GM23248 (cell line): Measurements from ENCODE around the gene CCNG1. TPM values are rescaled to one million over a fixed set of nuclear protein-coding genes. Genes with fewer than 3 reads are reported as not detected.
"Not testable (repeated sequence)": the region's sequence is repeated elsewhere in the genome, so short reads cannot be mapped to it uniquely, and the experiment has no call there.

Source experiments
- DNase-seq: peaks from one replicate; pipeline ENCODE4 v3.0.0-alpha.2; 2015
- H2AFZ ChIP-seq: fragments of 200-600 bp; sonication (generic); 2 replicates; pipeline ENCODE4 v1.6.1; 2016; ENCODE audit warnings: antibody characterized with exemption
- H3F3A ChIP-seq: fragments of 200-600 bp; sonication (generic); 2 replicates; pipeline ENCODE4 v1.6.1; 2016; ENCODE audit warnings: mild to moderate bottlenecking, antibody characterized with exemption, mixed run types; ENCODE audit not compliant: insufficient read depth
- H3K27ac ChIP-seq: fragments of 200-600 bp; sonication (generic); 2 replicates; pipeline ENCODE4 v1.5.1; 2016; ENCODE audit warnings: mild to moderate bottlenecking
- H3K27me3 ChIP-seq: fragments of 200-600 bp; sonication (generic); replicated peaks from 2 replicates; pipeline ENCODE4 v1.6.1; 2016; ENCODE audit warnings: mild to moderate bottlenecking; ENCODE audit not compliant: insufficient read depth
- H3K36me3 ChIP-seq: fragments of 200-600 bp; sonication (generic); 2 replicates; pipeline ENCODE4 v1.6.1; 2016; ENCODE audit warnings: low read depth, mild to moderate bottlenecking
- H3K4me1 ChIP-seq: fragments of 200-600 bp; sonication (generic); 2 replicates; pipeline ENCODE4 v1.6.1; 2016; ENCODE audit warnings: mild to moderate bottlenecking; ENCODE audit not compliant: insufficient read depth
- H3K4me2 ChIP-seq: fragments of 200-600 bp; sonication (generic); one replicate; pipeline ENCODE4 v1.6.1; 2016; ENCODE audit warnings: mild to moderate bottlenecking; ENCODE audit not compliant: unreplicated experiment
- H3K4me3 ChIP-seq: fragments of 200-600 bp; sonication (generic); 2 replicates; pipeline ENCODE4 v1.5.1; 2016; ENCODE audit warnings: mild to moderate bottlenecking
- H3K79me2 ChIP-seq: fragments of 200-600 bp; sonication (generic); 2 replicates; pipeline ENCODE4 v1.6.1; 2016; ENCODE audit warnings: mild to moderate bottlenecking; ENCODE audit not compliant: insufficient read depth
- H3K9ac ChIP-seq: fragments of 200-600 bp; sonication (generic); 2 replicates; pipeline ENCODE4 v1.6.1; 2016; ENCODE audit warnings: mild to moderate bottlenecking
- H3K9me2 ChIP-seq: fragments of 200-600 bp; sonication (generic); 2 replicates; pipeline ENCODE4 v1.6.1; 2016; ENCODE audit warnings: mixed run types, mild to moderate bottlenecking, moderate library complexity; ENCODE audit not compliant: insufficient read depth
- H3K9me3 ChIP-seq: fragments of 200-600 bp; sonication (generic); one replicate; pipeline ENCODE4 v1.6.1; 2017; ENCODE audit warnings: low read depth
- H4K20me1 ChIP-seq: fragments of 200-600 bp; sonication (generic); 2 replicates; pipeline ENCODE4 v1.6.0; 2016; ENCODE audit not compliant: insufficient read depth
- EZH2 ChIP-seq: fragments of 200-600 bp; sonication (generic); IDR thresholded peaks from 2 replicates; pipeline ENCODE4 v1.6.1; 2018; ENCODE audit warnings: antibody characterized with exemption, mild to moderate bottlenecking; ENCODE audit not compliant: insufficient read depth, poor library complexity, severe bottlenecking
- EZH2phosphoT487 ChIP-seq: fragments of 200-600 bp; sonication (generic); IDR thresholded peaks from 2 replicates; pipeline ENCODE4 v1.6.1; 2018; ENCODE audit warnings: antibody characterized with exemption, moderate library complexity, mild to moderate bottlenecking, low read depth; ENCODE audit not compliant: insufficient read depth
- WGBS, 2 experiments: methylation state at CpG; one replicate each; pipeline ENCODE4 v1.1.6; 2015 to 2017; ENCODE audit warnings: low lambda C conversion rate in 2 of 2, low coverage in 1 of 2; ENCODE audit errors: missing lambda C conversion rate in 2 of 2; 5-methylcytosine and 5-hydroxymethylcytosine counted together
- in situ Hi-C: fragments of 300-500 bp; cut with MboI; formaldehyde crosslinking; loops from 2 replicates; pipeline ENCODE4 v1.15.0; 2020
- polyA plus RNA-seq: library from polyadenylated mRNA; unstranded; fragments of >200 nt; fragmentation: Nextera tagmentation; extraction: Ambion mirVana; gene quantifications from 2 replicates; pipeline ENCODE4 v1.2.1, GENCODE V29; 2016
- total RNA-seq: library from RNA; depleted of rRNA; stranded (reverse); fragments of >200 nt; shearing (Covaris generic); gene quantifications from 2 replicates; pipeline ENCODE4 v1.2.3, GENCODE V29; 2014

The CCNG1 gene
- total and polyA plus RNA-seq, 2 experiments from 2014 or later = 101 to 166 TPM

GRCh38 chr5:163424836-163425235 is 12.6 kb upstream of the CCNG1 start:
- no peaks in the 10 kb centered on the region for H3K4me1 ChIP-seq
- H3K4me3 ChIP-seq = no peak overlapping the region
- H3K4me2 ChIP-seq = no peak overlapping the region
- DNase-seq = no peak
- no peak overlapping the region for H3K9ac ChIP-seq
- no peak for TF ChIP-seq EZH2
- TF ChIP-seq EZH2phosphoT487 = no peak
- in situ Hi-C loops = no loop called here
- H3K27ac ChIP-seq = no peak overlapping the region
- no peaks in the 10 kb centered on the region for H3K79me2 ChIP-seq
- H2AFZ ChIP-seq = no peak overlapping the region
- 78% methylated on average over 1 of the region's 1 CpG for WGBS, 2 experiments
- no peaks in the 10 kb centered on the region for H4K20me1 ChIP-seq
- H3K9me3 ChIP-seq = no peaks in the 10 kb centered on the region
- H3K36me3 ChIP-seq = no peaks in the 10 kb centered on the region
- no peaks in the 10 kb centered on the region for H3F3A ChIP-seq
- H3K9me2 ChIP-seq = no peaks in the 10 kb centered on the region
- no peaks in the 10 kb centered on the region for H3K27me3 ChIP-seq

GRCh38 chr5:163426128-163426527 is 11.3 kb upstream of the CCNG1 start:
- H3K27ac ChIP-seq, H3K27me3 ChIP-seq, H3K9ac ChIP-seq, H3K4me3 ChIP-seq, H2AFZ ChIP-seq, H3K9me3 ChIP-seq, H3F3A ChIP-seq, H4K20me1 ChIP-seq, H3K9me2 ChIP-seq, in situ Hi-C loops, H3K36me3 ChIP-seq, DNase-seq, H3K4me2 ChIP-seq, H3K4me1 ChIP-seq, H3K79me2 ChIP-seq: not testable (repeated sequence)
- WGBS, 2 experiments = 42 to 45% methylated on average over 4 of the region's 4 CpGs

GRCh38 chr5:163432544-163432943 is 4.9 kb upstream of the CCNG1 start:
- no peaks in the 10 kb centered on the region for H3F3A ChIP-seq
- no peak for DNase-seq
- H3K9me2 ChIP-seq = no peaks in the 10 kb centered on the region
- no peak overlapping the region for H3K4me3 ChIP-seq
- in situ Hi-C loops = no loop called here
- TF ChIP-seq EZH2 = no peak
- no peak for TF ChIP-seq EZH2phosphoT487
- H3K4me1 ChIP-seq = no peaks in the 10 kb centered on the region
- H3K27me3 ChIP-seq = 0 out of 2 replicates have a peak, but pooled peaks cover 3% of the 10 kb centered on the region
- H4K20me1 ChIP-seq = no peaks in the 10 kb centered on the region
- no peak overlapping the region for H3K27ac ChIP-seq
- no peaks in the 10 kb centered on the region for H3K36me3 ChIP-seq
- H3K9me3 ChIP-seq = no peaks in the 10 kb centered on the region
- 25 to 30% methylated on average over 1 of the region's 1 CpG for WGBS, 2 experiments
- H3K79me2 ChIP-seq = peaks cover 2% of the 10 kb centered on the region
- no peak overlapping the region for H3K4me2 ChIP-seq
- H3K9ac ChIP-seq = no peak overlapping the region
- H2AFZ ChIP-seq = no peak overlapping the region

- Histone ChIP-seq H3K9me2 (no peaks in the 10 kb centered on the region), H3K4me1 (peaks cover under 1% of the 10 kb centered on the region), H4K20me1 (no peaks in the 10 kb centered on the region), H3K9ac (no peak overlapping the region), H2AFZ (no peak overlapping the region), H3K27ac (no peak overlapping the region), H3K36me3 (no peaks in the 10 kb centered on the region), H3K9me3 (no peaks in the 10 kb centered on the region), H3F3A (no peaks in the 10 kb centered on the region), H3K4me2 (no peak overlapping the region), H3K27me3 (0 out of 2 replicates have a peak, but pooled peaks cover 3% of the 10 kb centered on the region), H3K4me3 (no peak overlapping the region), H3K79me2 (peaks cover 9% of the 10 kb centered on the region)
- no peak for DNase-seq
- in situ Hi-C loops = no loop called here
- TF ChIP-seq EZH2phosphoT487 (no peak), EZH2 (no peak)
- 40 to 45% methylated on average over 5 of the region's 5 CpGs for WGBS, 2 experiments
Measured at GRCh38 chr5:163433271-163433670, 4.1 kb upstream of the CCNG1 start.

GRCh38 chr5:163434401-163434866 is 3.0 kb upstream of the CCNG1 start:
- Histone ChIP-seq H3F3A (no peaks in the 10 kb centered on the region), H2AFZ (no peak overlapping the region), H3K4me2 (no peak overlapping the region), H3K79me2 (peaks cover 21% of the 10 kb centered on the region), H3K4me1 (peaks cover 12% of the 10 kb centered on the region), H3K9me2 (no peaks in the 10 kb centered on the region), H3K4me3 (no peak overlapping the region), H3K9ac (no peak overlapping the region), H4K20me1 (no peaks in the 10 kb centered on the region), H3K27ac (no peak overlapping the region), H3K36me3 (peaks cover 4% of the 10 kb centered on the region), H3K9me3 (no peaks in the 10 kb centered on the region), H3K27me3 (0 out of 2 replicates have a peak, but pooled peaks cover 3% of the 10 kb centered on the region)
- TF ChIP-seq EZH2phosphoT487 (no peak), EZH2 (no peak)
- in situ Hi-C loops = no loop called here
- no peak for DNase-seq
- WGBS, 2 experiments = 66 to 71% methylated on average over 3 of the region's 3 CpGs
